ENCODE measurements around the gene CAMSAP2. TPM values are rescaled to one million over a fixed set of nuclear protein-coding genes. Genes with fewer than 3 reads are reported as not detected.

CAMSAP2 gene
- total RNA-seq, 1 donor from 2014 or later, result 130 TPM

DNA sequence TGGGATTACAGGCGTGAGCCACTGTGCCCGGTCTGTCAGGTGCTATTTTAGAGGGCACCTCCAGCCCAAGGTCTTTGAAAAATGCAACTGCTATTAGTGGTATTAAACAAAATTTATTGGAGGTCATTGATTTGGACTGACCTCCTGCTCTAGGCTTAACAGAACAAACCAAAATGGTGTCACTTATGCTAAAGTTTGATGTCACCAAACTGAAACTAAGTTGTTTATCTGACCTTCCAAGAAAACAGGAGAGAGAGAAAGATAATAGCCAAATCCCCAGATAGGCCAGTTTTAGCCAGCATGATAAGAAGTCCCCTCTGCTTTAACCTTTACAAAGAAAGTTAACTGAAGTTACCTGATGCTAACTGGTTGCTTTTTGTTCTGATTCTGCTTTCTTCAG, 147.9 kb downstream of the CAMSAP2 start:
- DNase-seq, result no peak

- no peak for DNase-seq
These were observed 148.3 kb downstream of the CAMSAP2 start for GRCh38 chr1:200887036-200887435.

DNA sequence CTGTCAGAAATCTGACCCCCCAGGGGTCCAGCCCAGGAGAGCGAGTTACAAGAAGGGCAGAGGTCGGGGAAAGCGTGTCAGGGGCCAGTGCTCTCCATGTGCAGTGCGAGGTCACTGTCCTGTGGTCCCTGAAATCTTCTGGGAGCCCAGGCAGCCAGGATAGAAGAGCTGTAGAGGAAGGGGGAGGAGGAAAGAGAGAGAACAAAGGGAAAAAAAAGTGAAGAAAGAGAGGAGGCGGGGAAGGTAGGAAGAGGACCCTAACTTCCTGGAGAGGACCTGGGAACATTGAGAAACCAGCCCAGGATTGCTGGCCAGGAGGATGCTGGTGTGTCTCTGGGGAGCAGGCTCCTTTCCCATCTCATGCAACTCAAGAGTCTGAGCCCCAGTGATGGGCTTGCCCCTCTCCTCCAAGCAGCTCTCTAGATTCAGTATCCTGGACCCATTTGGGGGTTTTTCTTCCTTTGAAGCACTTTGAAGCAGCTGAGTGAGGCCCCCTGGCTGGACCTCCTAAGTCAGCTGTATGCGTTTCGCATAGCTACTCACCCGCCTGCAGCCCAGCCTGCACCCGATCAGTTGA, 149.2 kb downstream of the CAMSAP2 start:
- no peak for DNase-seq

- DNase-seq, result no peak
These were observed 149.7 kb downstream of the CAMSAP2 start for GRCh38 chr1:200888349-200888838.

DNA sequence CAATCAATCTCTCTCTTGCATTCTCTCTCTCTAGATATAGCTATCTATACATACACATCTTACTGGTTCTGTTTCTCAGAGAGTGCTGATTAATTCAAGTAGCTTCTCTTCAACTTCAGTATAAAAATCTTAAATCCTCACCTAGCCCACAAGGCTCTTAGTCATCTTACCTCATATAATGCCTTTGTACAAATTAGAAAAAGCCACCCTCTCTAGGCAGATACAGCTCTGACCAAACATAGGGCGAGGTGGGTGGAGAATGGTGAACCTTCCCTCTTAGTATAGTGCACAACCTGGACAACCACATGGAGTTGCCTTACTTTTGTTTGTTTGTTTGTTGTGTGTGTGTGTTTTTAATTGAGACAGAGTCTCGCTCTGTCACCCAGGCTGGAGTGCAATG, 150.9 kb downstream of the CAMSAP2 start:
- DNase-seq, result no peak

GRCh38 chr1:200890027-200890426, 151.3 kb downstream of the CAMSAP2 start:
- no peak for DNase-seq

GRCh38 chr1:200890818-200891773, 152.4 kb downstream of the CAMSAP2 start:
- no peak for DNase-seq

DNA sequence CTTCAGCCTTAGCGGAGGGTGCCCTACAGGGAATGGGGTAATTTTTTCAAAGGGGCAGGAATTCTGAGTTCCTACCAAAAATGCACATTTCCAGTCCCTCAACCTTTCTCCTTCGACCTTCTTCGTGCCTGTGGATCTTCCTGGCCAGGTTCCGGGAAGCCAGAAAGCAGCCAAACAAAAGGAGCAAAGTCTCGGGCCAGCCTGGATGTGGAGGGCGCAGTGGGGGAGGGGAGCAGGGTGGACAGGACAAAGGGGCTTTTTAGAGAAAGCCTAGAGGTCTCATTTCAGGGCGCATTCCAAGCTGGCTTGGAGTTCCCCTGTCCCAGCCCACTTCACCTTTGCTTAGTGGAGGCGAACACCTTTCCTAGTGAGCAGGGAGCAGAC, 153.1 kb downstream of the CAMSAP2 start:
- no peak for DNase-seq

DNA sequence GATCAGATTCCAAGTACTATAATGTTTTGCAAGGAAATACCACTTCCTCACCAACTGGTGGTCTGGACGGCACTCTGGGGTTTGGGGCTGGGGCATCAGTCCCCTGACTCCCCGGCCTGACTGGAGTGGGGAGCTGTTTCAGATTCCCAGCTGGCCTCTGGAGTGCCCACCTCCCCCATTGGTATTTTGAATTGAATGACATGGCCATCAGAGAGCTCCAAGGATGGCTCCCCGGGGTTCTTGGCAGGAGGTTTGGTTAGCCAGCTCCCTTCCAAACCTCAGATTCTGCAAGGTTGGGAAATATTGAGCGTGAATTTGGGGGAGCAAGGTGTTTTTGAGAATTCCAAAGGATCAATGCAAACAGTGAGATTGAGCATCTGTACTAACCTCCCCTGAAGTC, 153.9 kb downstream of the CAMSAP2 start:
- DNase-seq, result no peak

DNA sequence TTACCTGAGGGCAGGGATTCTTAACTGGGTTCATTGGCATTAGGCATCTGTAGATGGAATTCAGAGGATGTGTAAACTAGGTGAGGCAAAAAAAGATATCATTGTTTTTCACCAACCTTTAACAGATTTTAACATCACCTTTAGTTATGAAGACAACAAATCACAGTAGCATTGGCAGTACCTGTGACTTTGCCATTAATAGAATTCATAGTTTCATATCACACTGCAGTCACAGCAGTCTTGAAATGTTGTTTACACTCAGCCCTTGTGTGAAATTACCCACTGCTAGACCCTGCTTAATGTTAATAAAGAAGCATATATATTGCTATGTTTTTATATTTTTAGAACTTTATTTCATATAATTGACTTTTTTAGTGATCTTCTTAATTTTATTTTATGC, 154.3 kb downstream of the CAMSAP2 start:
- no peak for DNase-seq

- no peak for DNase-seq
These were observed 154.8 kb downstream of the CAMSAP2 start for GRCh38 chr1:200893411-200893901.

GRCh38 chr1:200894712-200895442, 156.2 kb downstream of the CAMSAP2 start, which contains the start of gene INAVA:
TSS of gene INAVA (plus strand) at chr1:200894900. CDS start at chr1:200898401, 3,501 bp downstream.
- DNase-seq, result no peak

DNA sequence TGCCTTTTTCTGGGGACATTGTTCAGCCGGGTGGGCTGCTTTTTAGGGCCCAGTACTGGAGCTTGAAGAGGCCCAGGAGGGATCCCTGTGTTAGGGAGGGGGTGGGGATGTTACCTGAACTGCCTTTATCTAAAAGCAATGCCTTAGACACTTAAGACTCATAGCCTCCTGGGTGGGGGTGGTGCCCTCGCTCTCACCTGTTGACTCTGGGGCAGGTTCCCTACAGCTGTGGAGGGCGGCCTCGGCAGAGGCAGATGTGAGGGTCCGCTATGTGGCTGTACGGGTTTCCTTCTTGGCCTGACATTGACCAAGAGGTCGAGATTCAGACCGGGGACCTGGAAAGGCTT, 156.7 kb downstream of the CAMSAP2 start:
- no peak for DNase-seq

GRCh38 chr1:200895801-200896530, 157.3 kb downstream of the CAMSAP2 start:
- no peak for DNase-seq

DNA sequence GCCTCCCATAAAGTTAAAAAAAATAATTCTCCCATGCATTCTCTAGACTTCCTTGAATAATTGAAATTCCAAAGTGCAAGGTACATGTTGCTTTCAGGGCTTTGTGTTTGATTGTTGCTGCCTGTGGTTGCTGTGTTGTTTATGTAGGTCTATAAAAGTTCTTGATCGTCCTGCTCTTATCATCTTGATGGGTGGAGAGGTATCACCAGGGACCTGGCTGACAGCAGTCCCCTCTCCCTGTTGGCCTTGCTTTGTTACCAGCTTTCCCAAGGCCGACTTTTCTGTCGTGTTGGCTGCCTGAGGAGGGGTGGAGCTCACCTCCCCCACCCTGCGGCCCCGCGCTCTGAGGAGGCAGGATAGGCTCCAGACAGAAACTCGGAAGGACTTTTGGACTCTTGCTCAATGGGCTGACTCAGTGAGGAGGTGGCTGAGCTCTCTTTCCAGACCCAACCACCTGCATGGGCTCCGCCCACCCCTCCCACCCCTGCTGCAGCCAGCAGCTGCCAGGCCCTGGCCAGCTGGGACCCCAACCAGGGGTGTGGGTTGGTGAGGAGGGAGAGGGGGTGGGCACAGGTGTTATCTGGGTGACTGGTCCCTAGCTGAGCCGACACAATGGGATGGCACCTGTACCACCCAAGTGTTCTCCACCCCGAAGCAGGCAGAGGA, 158.0 kb downstream of the CAMSAP2 start:
- no peak for DNase-seq

DNA sequence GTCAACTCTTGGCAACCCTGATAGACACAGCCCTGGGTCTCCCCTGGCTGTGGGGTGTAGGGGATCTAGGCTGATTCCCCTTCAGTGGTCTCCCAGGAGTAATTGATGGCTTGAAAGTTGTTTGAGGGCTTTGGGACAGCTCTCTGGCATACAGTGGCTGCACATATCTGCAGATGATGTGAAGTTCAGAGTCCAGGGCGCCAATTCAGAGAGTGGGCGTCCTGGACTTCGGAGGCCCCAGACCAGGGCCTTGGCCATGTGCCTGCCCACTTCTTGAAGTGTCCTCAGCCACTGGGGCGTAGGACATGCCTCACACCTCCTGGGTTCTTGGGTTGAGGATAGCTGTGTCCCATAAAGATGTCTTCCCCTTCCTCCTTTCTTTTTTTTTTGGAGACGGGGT, 158.6 kb downstream of the CAMSAP2 start:
- no peak for DNase-seq

DNA sequence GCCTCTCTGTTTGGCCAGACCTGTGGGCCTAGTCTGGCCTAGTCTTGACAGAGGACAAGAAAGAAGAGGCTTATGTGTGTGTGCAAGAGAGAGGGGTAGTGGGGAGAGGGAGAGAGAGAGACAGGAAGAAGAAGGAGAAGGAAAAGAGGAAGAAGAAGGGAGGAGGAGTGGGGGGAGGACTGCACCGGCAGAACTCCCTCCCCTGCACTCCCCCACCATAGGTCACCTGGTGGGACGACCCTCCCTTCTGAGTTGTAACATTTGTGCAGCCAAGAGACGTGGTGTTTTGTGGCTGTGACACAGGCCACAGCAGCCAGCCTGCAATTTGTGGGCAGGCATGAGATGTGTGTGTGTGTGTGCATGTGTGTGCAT, 160.3 kb downstream of the CAMSAP2 start:
- DNase-seq, result no peak

DNA sequence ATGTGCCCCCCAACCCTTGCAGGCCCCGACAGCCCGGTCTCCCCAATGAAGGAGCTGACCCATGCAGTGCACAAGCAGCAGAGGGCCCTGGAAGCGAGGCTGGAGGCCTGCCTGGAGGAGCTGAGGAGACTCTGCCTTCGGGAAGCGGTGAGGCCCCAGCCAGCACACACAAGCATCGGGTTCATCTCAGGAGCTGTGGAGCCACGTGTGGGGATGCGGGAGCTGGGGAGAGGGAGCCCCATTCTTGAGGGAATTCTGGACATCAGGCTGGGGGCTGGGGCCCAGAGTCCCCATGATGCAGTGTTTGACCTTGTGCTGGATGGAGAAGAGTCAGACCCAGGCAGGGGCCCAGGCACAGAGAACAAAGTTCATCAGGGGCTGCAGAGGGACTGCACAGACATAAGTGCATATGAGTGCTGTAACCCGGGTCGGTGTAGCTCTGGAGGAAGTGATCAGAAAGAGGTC, 160.8 kb downstream of the CAMSAP2 start:
- no peak for DNase-seq

GRCh38 chr1:200899954-200900867, 161.5 kb downstream of the CAMSAP2 start:
- no peak for DNase-seq

DNA sequence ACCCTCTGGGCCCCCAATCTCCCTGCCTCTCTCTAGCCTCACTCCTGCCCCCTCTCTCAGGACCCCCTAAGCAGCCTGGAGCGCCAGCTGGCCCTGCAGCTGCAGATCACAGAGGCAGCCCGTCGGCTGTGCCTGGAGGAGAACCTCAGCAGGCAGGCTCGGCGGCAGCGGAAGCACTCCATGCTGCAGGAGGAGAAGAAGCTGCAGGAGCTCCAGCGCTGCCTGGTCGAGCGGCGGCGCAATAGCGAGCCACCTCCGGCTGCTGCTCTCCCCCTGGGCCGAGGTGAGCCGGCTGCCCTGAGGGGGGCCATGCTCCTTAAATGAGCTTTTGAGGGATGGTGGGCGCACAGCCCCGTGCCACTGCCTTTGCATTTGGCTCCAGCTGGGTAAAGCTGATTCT, 162.2 kb downstream of the CAMSAP2 start:
- DNase-seq, result no peak
